Activated T-helper 2 cell treated with anti-CD3 and anti-CD28 coated beads, Interferon-gamma antibody, Interleukin-2, Interleukin-4, amounts not matched to agents 10 μg/mL and 5 μg/mL and 100 μg/mL, durations not matched to agents 14 hours and 24 hours and 36 hours (primary cell): ENCODE measurements around the gene COX20. TPM values are rescaled to one million over a fixed set of nuclear protein-coding genes. Genes with fewer than 3 reads are reported as not detected.
A peak's percentile ranks its signal among the peaks of the same experiment; 100 is the strongest.
"Not testable (repeated sequence)": the region's sequence is repeated elsewhere in the genome, so short reads cannot be mapped to it uniquely, and the experiment has no call there.

ENCODE experiments used
- DNase-seq: peaks from one replicate; pipeline ENCODE4 v3.0.0; 2021; ENCODE audit warnings: low spot score
- H3K27ac Mint-ChIP-seq: one replicate; pipeline ENCODE4 v1.8.0; 2021; ENCODE audit warnings: mixed read lengths
- H3K27me3 Mint-ChIP-seq: one replicate; pipeline ENCODE4 v1.8.0; 2021; ENCODE audit warnings: low read depth, mixed read lengths
- H3K36me3 Mint-ChIP-seq: one replicate; pipeline ENCODE4 v1.8.0; 2021; ENCODE audit warnings: low read depth, mixed read lengths
- H3K4me1 Mint-ChIP-seq: one replicate; pipeline ENCODE4 v1.8.0; 2021; ENCODE audit warnings: low read depth, mixed read lengths
- H3K4me3 Mint-ChIP-seq: one replicate; pipeline ENCODE4 v1.8.0; 2021; ENCODE audit warnings: low read depth, mild to moderate bottlenecking, moderate library complexity, mixed read lengths
- H3K9me3 Mint-ChIP-seq: one replicate; pipeline ENCODE4 v1.8.0; 2021; ENCODE audit warnings: mixed read lengths
- intact Hi-C: fragments of 100-400 bp; cut with micrococcal nuclease; formaldehyde crosslinking; loops from one replicate; pipeline ENCODE4 v1.15.1; 2023
- total RNA-seq: library from RNA; stranded (reverse); gene quantifications from 2 replicates; pipeline ENCODE4 v1.2.3, GENCODE V29; 2022

Gene COX20
- 27.1 and 33.2 TPM in 2 replicates for total RNA-seq

- peak within 1 kb of the TSS; percentile 99 for H3K27ac Mint-ChIP-seq
- peak within 1 kb of the TSS; percentile 92 for H3K4me3 Mint-ChIP-seq
- H3K4me1 Mint-ChIP-seq = peaks cover 45% of the 10 kb centered on the region
- H3K27me3 Mint-ChIP-seq = no peaks in the 10 kb centered on the region
- peak; percentile 87 for DNase-seq
- intact Hi-C loops = loop anchor here (1.0 to 10.0 kb wide), 9 partner anchors 19 to 1729 kb away; partner anchors contain the start of genes ADSS2, CNST, HNRNPU and TFB2M
- no peaks in the 10 kb centered on the region for H3K9me3 Mint-ChIP-seq
- peaks cover 38% of the 10 kb centered on the region for H3K36me3 Mint-ChIP-seq
These were observed at the start of gene COX20 for GRCh38 chr1:244835276-244836134. COX20 (plus strand) TSS chr1:244835658; CDS start chr1:244835715, 57 bp downstream.

- intact Hi-C loops = no loop called here
- Mint-ChIP-seq H3K27ac (no peak overlapping the region), H3K9me3 (no peaks in the 10 kb centered on the region), H3K36me3 (no peaks in the 10 kb centered on the region), H3K4me3 (no peak overlapping the region), H3K27me3 (no peaks in the 10 kb centered on the region), H3K4me1 (no peaks in the 10 kb centered on the region)
- no peak for DNase-seq
These were observed 46.8 kb upstream of the COX20 start for GRCh38 chr1:244788493-244789275.

GRCh38 chr1:244789276-244789580 is 46.2 kb upstream of the COX20 start:
- intact Hi-C loops = no loop called here
- H3K27me3 Mint-ChIP-seq = no peaks in the 10 kb centered on the region
- H3K27ac Mint-ChIP-seq = no peak overlapping the region
- no peaks in the 10 kb centered on the region for H3K36me3 Mint-ChIP-seq
- DNase-seq = no peak
- no peaks in the 10 kb centered on the region for H3K4me1 Mint-ChIP-seq
- H3K9me3 Mint-ChIP-seq = no peaks in the 10 kb centered on the region
- no peak overlapping the region for H3K4me3 Mint-ChIP-seq

DNA sequence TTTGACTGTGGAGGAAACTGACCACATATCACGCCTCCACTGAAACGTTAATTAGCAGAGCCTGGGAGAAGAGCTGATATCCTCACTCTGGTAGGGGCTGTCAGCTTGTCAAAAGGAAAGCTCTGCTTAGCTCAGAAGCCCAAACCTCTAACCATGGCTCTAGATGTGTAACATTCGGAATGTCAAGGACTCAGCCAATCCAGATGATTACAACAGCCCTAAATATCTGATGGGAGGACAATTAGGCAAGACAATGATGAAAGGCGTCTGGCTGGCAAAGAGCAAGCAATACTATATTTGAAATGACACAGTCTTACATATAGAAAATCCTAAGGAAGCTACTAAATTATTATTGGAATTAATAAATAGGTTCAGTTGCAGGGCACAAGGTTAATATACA is 45.7 kb upstream of the COX20 start:
- intact Hi-C loops = no loop called here
- Mint-ChIP-seq H3K36me3 (no peaks in the 10 kb centered on the region), H3K27me3 (no peaks in the 10 kb centered on the region), H3K9me3 (no peaks in the 10 kb centered on the region), H3K4me1 (no peaks in the 10 kb centered on the region), H3K27ac (no peak overlapping the region), H3K4me3 (no peak overlapping the region)
- DNase-seq = no peak

GRCh38 chr1:244791061-244791460 is 44.4 kb upstream of the COX20 start:
- Mint-ChIP-seq H3K4me1 (no peaks in the 10 kb centered on the region), H3K27ac (no peak overlapping the region), H3K9me3 (no peaks in the 10 kb centered on the region), H3K36me3 (no peaks in the 10 kb centered on the region), H3K4me3 (no peak overlapping the region), H3K27me3 (no peaks in the 10 kb centered on the region)
- no peak for DNase-seq
- intact Hi-C loops = no loop called here

GRCh38 chr1:244792188-244792850 is 43.1 kb upstream of the COX20 start:
- no peaks in the 10 kb centered on the region for H3K4me1 Mint-ChIP-seq
- H3K27ac Mint-ChIP-seq = no peak overlapping the region
- H3K36me3 Mint-ChIP-seq = no peaks in the 10 kb centered on the region
- no peak overlapping the region for H3K4me3 Mint-ChIP-seq
- intact Hi-C loops = no loop called here
- no peaks in the 10 kb centered on the region for H3K27me3 Mint-ChIP-seq
- no peak for DNase-seq
- no peaks in the 10 kb centered on the region for H3K9me3 Mint-ChIP-seq

GRCh38 chr1:244794071-244794470 is 41.4 kb upstream of the COX20 start:
- Mint-ChIP-seq H3K4me1 (no peaks in the 10 kb centered on the region), H3K9me3 (no peaks in the 10 kb centered on the region), H3K36me3 (no peaks in the 10 kb centered on the region), H3K27me3 (no peaks in the 10 kb centered on the region), H3K27ac (no peak overlapping the region), H3K4me3 (no peak overlapping the region)
- intact Hi-C loops = no loop called here
- DNase-seq = no peak

- H3K27ac Mint-ChIP-seq, H3K4me1 Mint-ChIP-seq, intact Hi-C loops, H3K36me3 Mint-ChIP-seq, H3K27me3 Mint-ChIP-seq, DNase-seq, H3K4me3 Mint-ChIP-seq, H3K9me3 Mint-ChIP-seq: not testable (repeated sequence)
These were observed 40.9 kb upstream of the COX20 start for GRCh38 chr1:244794516-244794915.

DNA sequence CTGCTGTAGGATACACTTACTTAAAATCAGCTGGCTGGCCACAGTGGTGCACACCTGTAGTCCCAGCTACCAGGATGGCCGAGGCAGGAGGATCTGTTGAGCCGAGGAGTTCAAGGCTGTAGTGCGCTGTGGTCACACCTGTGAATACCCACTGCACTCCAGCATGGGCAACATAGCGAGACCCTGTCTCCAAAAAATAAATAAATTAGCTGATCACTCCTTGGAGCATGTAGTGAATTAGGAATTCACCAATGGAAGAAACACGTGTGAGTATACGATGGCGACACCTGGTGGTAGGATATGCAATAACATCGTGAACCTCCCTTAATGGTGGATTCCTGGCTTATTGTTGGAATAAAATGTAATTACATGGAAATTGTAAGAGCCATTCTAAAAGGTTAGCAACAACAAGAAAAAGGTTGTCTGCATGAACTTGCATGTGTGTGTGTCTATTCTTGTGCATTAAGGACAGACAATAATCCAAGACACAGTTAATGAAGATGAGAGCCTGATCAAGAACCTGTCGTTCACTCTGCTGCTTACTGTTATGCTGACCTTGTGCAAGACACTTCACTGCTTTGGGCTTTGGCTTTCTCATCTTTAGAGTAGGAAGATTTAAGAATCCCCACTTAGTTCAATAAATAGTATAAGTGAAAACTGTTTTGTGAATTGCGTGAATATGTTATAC is 38.6 kb upstream of the COX20 start:
- H3K27me3 Mint-ChIP-seq = peaks cover 2% of the 10 kb centered on the region
- DNase-seq = peak; percentile 11
- intact Hi-C loops = loop anchor here (1.0 kb wide), 1 partner anchor 194 kb away; no protein-coding TSS in a partner anchor
- peaks cover 2% of the 10 kb centered on the region for H3K4me1 Mint-ChIP-seq
- H3K4me3 Mint-ChIP-seq = no peak overlapping the region
- H3K36me3 Mint-ChIP-seq = no peaks in the 10 kb centered on the region
- H3K27ac Mint-ChIP-seq = no peak overlapping the region
- no peaks in the 10 kb centered on the region for H3K9me3 Mint-ChIP-seq

GRCh38 chr1:244800821-244801220 is 34.6 kb upstream of the COX20 start:
- intact Hi-C loops = loop anchor here (1.0 kb wide), 1 partner anchor 241 kb away; no protein-coding TSS in a partner anchor
- no peaks in the 10 kb centered on the region for H3K9me3 Mint-ChIP-seq
- peaks cover 2% of the 10 kb centered on the region for H3K4me1 Mint-ChIP-seq
- no peak overlapping the region for H3K4me3 Mint-ChIP-seq
- H3K27ac Mint-ChIP-seq = no peak overlapping the region
- H3K27me3 Mint-ChIP-seq = peaks cover 2% of the 10 kb centered on the region
- no peak for DNase-seq
- H3K36me3 Mint-ChIP-seq = no peaks in the 10 kb centered on the region

DNA sequence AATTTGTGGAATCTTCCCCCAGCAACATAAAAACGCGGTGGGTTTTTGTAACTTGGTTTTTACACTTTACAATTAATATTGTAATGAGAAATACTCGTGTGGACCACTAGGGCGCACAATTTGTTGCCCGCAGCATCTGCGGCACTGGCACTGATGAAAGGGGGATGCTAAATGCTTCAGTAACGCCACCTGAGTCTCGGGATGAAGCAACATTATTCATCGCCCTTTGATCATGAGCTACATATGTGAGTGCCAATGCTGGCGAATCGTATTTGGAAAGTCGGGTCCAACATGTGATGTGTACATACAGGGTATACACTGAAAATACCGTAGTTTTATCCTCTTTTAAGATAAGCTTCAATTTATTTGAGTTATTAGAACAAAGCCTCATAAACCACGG is 34.2 kb upstream of the COX20 start:
- peak; percentile 14 for DNase-seq
- Mint-ChIP-seq H3K27me3 (peaks cover 2% of the 10 kb centered on the region), H3K9me3 (no peaks in the 10 kb centered on the region), H3K27ac (no peak overlapping the region), H3K4me3 (no peak overlapping the region), H3K36me3 (no peaks in the 10 kb centered on the region), H3K4me1 (peaks cover 2% of the 10 kb centered on the region)
- intact Hi-C loops = loop anchor here (1.0 kb wide), 1 partner anchor 241 kb away; no protein-coding TSS in a partner anchor

- Mint-ChIP-seq H3K4me3 (no peak overlapping the region), H3K36me3 (no peaks in the 10 kb centered on the region), H3K4me1 (peaks cover 2% of the 10 kb centered on the region), H3K9me3 (no peaks in the 10 kb centered on the region), H3K27me3 (peaks cover 2% of the 10 kb centered on the region), H3K27ac (no peak overlapping the region)
- DNase-seq = no peak
- intact Hi-C loops = no loop called here
These were observed 33.4 kb upstream of the COX20 start for GRCh38 chr1:244802041-244802440.
